Prostate gland (tissue), 2 donors: ENCODE results near the gene APOA4. TPM values are rescaled to one million over a fixed set of nuclear protein-coding genes. Genes with fewer than 3 reads are reported as not detected.
"Not testable (repeated sequence)": the region's sequence is repeated elsewhere in the genome, so short reads cannot be mapped to it uniquely, and the experiment has no call there.

Experiments
- DNase-seq: peaks from one replicate; pipeline ENCODE4 v3.0.0-alpha.2; 2019; ENCODE audit warnings: low spot score
- H3K27ac ChIP-seq, 2 donors: fragments of 200-600 bp; sonication (generic); 2 replicates each; pipeline ENCODE4 v1.5.1; 2017 to 2019
- H3K27me3 ChIP-seq: fragments of 200-600 bp; sonication (generic); replicated peaks from 2 replicates; pipeline ENCODE4 v1.5.1; 2019; ENCODE audit not compliant: insufficient read depth
- H3K36me3 ChIP-seq, 2 donors: fragments of 200-600 bp; sonication (generic); 1 replicate in 1 of 2; 2 replicates in 1 of 2; pipeline versions ENCODE4 v1.5.1 to v1.8.1; 2017 to 2019
- H3K4me1 ChIP-seq: fragments of 200-600 bp; sonication (generic); replicated peaks from 2 replicates; pipeline ENCODE4 v1.5.1; 2019
- H3K4me3 ChIP-seq, 2 donors: fragments of 200-600 bp; sonication (generic); 2 replicates each; pipeline ENCODE4 v1.5.1; 2017 to 2019
- H3K9me3 ChIP-seq: fragments of 200-600 bp; sonication (generic); 2 replicates; pipeline ENCODE4 v1.5.1; 2017
- CTCF ChIP-seq, 4 experiments: fragments of 200-600 bp in 2 of 4; fragments of 450-650 bp in 2 of 4; sonication (generic) in 2 of 4; IDR thresholded peaks; 1 replicate in 3 of 4; 2 replicates in 1 of 4; pipeline ENCODE4 v1.5.1; 2016 to 2019; ENCODE audit warnings: antibody characterized with exemption in 4 of 4, mild to moderate bottlenecking in 2 of 4, moderate library complexity in 2 of 4
- POLR2A ChIP-seq: fragments of 450-650 bp; IDR thresholded peaks from one replicate; pipeline ENCODE4 v1.6.1; 2016; ENCODE audit warnings: antibody characterized with exemption, mild to moderate bottlenecking
- POLR2AphosphoS5 ChIP-seq: sonication (generic); formaldehyde crosslinking; IDR thresholded peaks from one replicate; pipeline ENCODE4 v1.6.1; 2017; ENCODE audit warnings: antibody characterized with exemption
- WGBS: methylation state at CpG from one replicate; pipeline ENCODE4 v1.1.5; 2018; 5-methylcytosine and 5-hydroxymethylcytosine counted together
- intact Hi-C: fragments of 100-400 bp; cut with DNase I; formaldehyde crosslinking; loops from one replicate; pipeline ENCODE4 v1.14.2; 2022
- total RNA-seq, 2 donors: library from RNA; depleted of rRNA; stranded (reverse); fragments of >200 nt; gene quantifications; one replicate each; pipeline ENCODE4 v1.1.0, GENCODE V29; 2016

APOA4 gene
- total RNA-seq, 2 donors from 2014 or later, result not detected

- no peaks in the 10 kb centered on the region for H3K4me1 ChIP-seq
- TF ChIP-seq CTCF (IDR thresholded peaks at IDR 0.05), result no peak
- no peak for TF ChIP-seq POLR2A
- TF ChIP-seq POLR2AphosphoS5, result peak; percentile 65
- 65% methylated on average over 14 of the region's 14 CpGs for WGBS
- DNase-seq, result peak; percentile 48
- no peaks in the 10 kb centered on the region for H3K36me3 ChIP-seq
- H3K4me3 ChIP-seq, result no peak overlapping the region
- no peaks in the 10 kb centered on the region for H3K9me3 ChIP-seq
- H3K27me3 ChIP-seq, result no peaks in the 10 kb centered on the region
- intact Hi-C loops, result no loop called here
- peak overlapping the region; percentile 22 to 63 for H3K27ac ChIP-seq
Measured at GRCh38 chr11:116808262-116809175, 14.6 kb downstream of the APOA4 start.

GRCh38 chr11:116807601-116808261, 15.4 kb downstream of the APOA4 start:
- DNase-seq, result no peak
- intact Hi-C loops, result no loop called here
- H3K27ac ChIP-seq, result no peak overlapping the region

GRCh38 chr11:116804001-116804400, 19.1 kb downstream of the APOA4 start:
- WGBS, result 64% methylated on average over 3 of the region's 3 CpGs
- H3K36me3 ChIP-seq, result no peaks in the 10 kb centered on the region
- H3K4me3 ChIP-seq, result no peak overlapping the region
- no peak for DNase-seq
- intact Hi-C loops, result no loop called here
- no peaks in the 10 kb centered on the region for H3K27me3 ChIP-seq
- no peak overlapping the region for H3K27ac ChIP-seq
- no peaks in the 10 kb centered on the region for H3K4me1 ChIP-seq
- no peaks in the 10 kb centered on the region for H3K9me3 ChIP-seq
- TF ChIP-seq POLR2A, result no peak
- no peak for TF ChIP-seq POLR2AphosphoS5
- TF ChIP-seq CTCF (IDR thresholded peaks at IDR 0.05), result no peak

More at GRCh38 chr11:116807601-116808261, 15.4 kb downstream of the APOA4 start:
- WGBS, result 90% methylated on average over 6 of the region's 6 CpGs
- Histone ChIP-seq H3K9me3 (no peaks in the 10 kb centered on the region), H3K27me3 (no peaks in the 10 kb centered on the region), H3K4me1 (no peaks in the 10 kb centered on the region), H3K4me3 (no peak overlapping the region), H3K36me3 (no peaks in the 10 kb centered on the region)
- TF ChIP-seq POLR2A (no peak), CTCF (IDR thresholded peaks at IDR 0.05) (no peak), POLR2AphosphoS5 (no peak)

- H3K27me3 ChIP-seq, DNase-seq, H3K36me3 ChIP-seq, H3K27ac ChIP-seq, H3K4me3 ChIP-seq, H3K9me3 ChIP-seq, H3K4me1 ChIP-seq, intact Hi-C loops: not testable (repeated sequence)
Measured at GRCh38 chr11:116801662-116802061, 21.4 kb downstream of the APOA4 start.

- 83% methylated on average over 2 of the region's 2 CpGs for WGBS
- H3K4me1 ChIP-seq, result no peaks in the 10 kb centered on the region
- no peak overlapping the region for H3K27ac ChIP-seq
- DNase-seq, result no peak
- H3K4me3 ChIP-seq, result no peak overlapping the region
- no peaks in the 10 kb centered on the region for H3K36me3 ChIP-seq
- no peaks in the 10 kb centered on the region for H3K9me3 ChIP-seq
- TF ChIP-seq POLR2AphosphoS5 (no peak), CTCF (IDR thresholded peaks at IDR 0.05) (no peak), POLR2A (no peak)
- intact Hi-C loops, result no loop called here
- no peaks in the 10 kb centered on the region for H3K27me3 ChIP-seq
Measured at GRCh38 chr11:116800610-116801009, 22.5 kb downstream of the APOA4 start.
